TTC549 (cell line): Measurements from ENCODE around the gene EPAS1.

Source experiments
- FAIRE-seq: peaks from 2 replicates; lab custom pipeline; 2012; peaks lifted over from hg19 to GRCh38; lab: Jason Lieb, UNC

EPAS1 gene

GRCh38 chr2:46365913-46366667 lies 68.9 kb downstream of the EPAS1 start:
- FAIRE-seq = peak; percentile 33

GRCh38 chr2:46366668-46367052 lies 69.5 kb downstream of the EPAS1 start:
- FAIRE-seq = no peak

- FAIRE-seq = no peak
Observed at GRCh38 chr2:46367286-46367685, 70.1 kb downstream of the EPAS1 start.

DNA sequence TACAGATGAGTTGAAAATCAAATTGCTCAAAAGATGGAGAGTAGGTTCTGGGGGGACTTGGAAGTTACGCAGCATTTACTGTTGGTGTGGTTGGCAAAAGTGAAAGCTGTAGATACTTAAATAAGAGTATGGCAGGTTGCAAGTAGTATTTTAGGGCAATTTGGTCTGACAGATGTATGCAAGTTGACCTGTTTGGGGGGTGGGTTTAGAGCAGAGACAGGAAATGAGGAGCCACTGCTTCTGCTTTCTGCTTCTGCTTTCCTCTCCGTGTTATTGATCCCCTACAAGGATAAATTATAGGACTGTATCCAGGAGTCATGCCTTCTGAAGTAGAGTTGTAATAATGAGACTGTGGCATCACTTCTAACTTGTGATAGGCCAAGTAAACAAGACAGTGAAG lies 71.2 kb downstream of the EPAS1 start:
- FAIRE-seq = no peak

DNA sequence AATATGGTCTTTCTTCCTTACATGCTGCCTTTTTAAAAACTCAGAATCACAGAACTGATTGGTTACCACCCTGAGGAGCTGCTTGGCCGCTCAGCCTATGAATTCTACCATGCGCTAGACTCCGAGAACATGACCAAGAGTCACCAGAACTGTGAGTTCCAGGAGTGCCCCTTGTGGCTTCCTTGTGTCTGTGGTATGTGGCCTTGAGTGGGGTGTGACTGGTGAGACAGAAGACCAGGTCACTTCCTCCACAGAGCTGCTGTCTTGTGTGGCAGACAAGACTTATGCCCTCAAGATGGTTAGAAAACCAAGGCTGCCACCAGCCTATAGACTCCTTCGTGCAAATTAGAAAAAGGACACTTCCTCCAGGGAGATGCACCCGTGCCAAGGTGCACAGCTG lies 72.6 kb downstream of the EPAS1 start:
- no peak for FAIRE-seq

- FAIRE-seq = no peak
Observed at GRCh38 chr2:46371854-46372253, 74.6 kb downstream of the EPAS1 start.

- no peak for FAIRE-seq
Observed at GRCh38 chr2:46372475-46372874, 75.3 kb downstream of the EPAS1 start.

DNA sequence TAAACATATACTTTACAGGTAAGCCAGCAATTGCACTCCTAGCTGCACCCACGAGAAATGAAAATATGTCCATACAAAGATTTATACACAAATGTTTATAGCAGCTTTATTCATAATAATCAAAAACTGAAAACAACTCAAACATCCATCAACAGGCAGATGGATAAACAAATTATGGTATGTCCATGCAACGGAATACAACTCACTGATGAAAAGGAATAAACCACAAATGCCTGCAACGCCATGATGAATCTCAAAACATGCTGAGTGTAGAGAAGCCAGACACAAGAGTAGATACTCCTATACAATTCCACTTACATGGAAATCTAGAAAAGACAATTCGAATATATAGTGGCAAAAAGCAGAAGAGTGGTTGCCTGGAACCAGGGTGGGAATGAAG lies 76.0 kb downstream of the EPAS1 start:
- FAIRE-seq = no peak

GRCh38 chr2:46375566-46376125 lies 78.4 kb downstream of the EPAS1 start:
- FAIRE-seq = no peak

GRCh38 chr2:46376586-46376985 lies 79.4 kb downstream of the EPAS1 start:
- no peak for FAIRE-seq

DNA sequence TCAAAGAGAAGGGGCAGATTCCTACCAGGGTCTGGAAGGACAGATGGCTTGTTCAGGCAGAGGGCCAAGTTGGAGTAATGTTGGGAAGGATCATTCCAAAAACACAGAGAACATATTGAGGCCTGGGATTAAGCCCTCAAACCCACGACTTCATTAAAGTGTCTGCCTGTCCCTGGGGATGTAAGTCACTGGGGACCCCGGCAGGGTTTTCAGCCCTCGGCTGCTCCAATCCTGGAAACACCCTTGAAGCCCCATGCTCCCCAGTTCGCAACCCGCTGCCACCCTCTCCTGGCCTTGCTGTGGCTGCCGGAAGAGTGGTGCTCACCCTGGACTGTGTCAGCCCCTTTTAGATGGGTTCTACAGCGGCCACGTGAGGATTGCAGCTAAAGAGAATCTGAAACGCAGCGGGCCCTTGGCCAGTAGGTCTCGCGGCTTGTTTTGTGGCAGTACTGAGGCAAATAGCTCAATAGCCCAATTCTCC lies 79.9 kb downstream of the EPAS1 start:
- FAIRE-seq = no peak

DNA sequence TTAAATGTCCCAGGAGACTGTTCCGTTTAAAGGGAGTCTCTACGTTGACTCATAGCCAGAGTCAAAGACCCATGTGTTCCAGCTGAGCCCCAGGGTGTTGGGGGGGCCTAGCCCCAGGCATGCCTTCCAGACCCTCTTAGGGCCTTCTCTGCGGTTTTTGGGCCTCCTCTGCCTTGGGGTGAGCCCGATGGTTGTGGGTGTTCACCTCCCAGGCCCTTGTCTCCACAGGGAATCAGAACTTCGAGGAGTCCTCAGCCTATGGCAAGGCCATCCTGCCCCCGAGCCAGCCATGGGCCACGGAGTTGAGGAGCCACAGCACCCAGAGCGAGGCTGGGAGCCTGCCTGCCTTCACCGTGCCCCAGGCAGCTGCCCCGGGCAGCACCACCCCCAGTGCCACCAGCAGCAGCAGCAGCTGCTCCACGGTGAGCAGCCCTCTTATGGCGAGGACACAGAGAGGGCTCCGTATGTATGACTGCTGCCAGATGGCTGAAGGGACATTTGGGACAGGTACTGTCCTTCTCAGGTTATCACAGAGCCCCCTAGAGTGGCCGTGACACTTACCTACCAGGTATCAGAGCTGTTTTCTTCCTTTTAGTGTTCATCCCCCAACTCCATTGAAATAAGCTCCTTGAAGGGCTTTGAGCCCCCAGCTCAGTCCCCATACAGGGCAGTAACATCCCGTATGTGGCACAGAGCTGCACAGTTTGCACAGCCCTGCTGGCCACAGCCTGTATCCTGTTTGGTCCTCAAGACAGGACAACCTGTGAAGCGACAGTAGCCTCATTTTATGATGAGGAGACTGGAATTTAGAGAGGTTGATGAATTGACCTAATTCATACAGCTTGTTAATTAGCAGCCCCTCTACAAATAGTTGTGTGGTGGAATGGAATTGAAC lies 80.7 kb downstream of the EPAS1 start:
- FAIRE-seq = no peak

DNA sequence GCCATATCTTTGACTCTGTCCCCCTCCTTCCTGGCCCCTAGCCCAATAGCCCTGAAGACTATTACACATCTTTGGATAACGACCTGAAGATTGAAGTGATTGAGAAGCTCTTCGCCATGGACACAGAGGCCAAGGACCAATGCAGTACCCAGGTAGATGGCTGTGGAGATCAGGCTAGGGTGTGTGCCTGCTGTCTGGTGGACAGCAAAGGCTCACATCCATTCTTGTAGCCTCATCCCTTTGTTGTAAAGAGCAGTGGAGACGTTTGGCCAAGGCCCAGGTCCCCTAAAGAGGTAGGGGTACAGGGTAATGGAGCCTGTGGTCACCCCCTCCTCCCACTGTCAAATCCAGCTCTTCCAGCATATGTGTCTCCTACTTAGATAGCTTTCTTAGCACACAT lies 81.4 kb downstream of the EPAS1 start:
- no peak for FAIRE-seq

DNA sequence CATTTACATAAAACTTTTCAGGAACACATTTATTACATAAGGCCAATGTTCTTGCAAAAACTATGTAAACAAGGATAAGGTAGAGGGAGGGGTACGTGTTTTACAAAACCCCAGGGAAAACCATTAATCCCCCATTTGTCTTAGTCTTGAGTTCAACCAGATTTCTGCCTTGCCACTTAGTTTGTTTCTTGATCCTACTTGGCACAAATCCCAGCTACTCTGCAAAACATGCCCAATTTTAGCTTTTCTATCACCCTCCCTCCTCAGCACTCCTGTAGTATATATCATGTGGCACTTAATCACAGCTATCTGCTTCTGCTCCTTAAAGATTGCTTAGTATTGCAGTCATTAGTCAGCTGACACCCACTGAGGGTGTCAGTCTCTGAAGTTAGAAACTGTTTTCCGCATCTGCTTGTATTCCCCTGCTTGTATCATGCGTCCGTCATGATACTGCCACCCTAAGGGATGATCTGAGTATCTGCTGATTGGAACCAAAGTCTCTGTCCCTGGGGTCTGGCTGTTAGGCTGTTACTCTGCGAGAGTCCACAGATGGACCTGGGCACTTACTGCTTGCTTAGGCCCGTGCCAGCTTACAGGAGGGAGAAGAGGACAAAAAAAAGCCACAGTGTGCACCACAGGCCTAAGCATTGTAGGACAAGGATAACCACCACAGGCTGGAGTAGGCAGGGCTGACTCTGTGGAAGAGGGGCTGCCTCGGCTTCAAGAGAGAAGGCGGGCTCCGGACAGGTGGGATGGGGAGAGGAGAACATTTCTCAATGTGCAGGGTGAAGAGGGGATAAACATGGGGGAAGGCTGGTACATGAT lies 82.2 kb downstream of the EPAS1 start:
- no peak for FAIRE-seq

DNA sequence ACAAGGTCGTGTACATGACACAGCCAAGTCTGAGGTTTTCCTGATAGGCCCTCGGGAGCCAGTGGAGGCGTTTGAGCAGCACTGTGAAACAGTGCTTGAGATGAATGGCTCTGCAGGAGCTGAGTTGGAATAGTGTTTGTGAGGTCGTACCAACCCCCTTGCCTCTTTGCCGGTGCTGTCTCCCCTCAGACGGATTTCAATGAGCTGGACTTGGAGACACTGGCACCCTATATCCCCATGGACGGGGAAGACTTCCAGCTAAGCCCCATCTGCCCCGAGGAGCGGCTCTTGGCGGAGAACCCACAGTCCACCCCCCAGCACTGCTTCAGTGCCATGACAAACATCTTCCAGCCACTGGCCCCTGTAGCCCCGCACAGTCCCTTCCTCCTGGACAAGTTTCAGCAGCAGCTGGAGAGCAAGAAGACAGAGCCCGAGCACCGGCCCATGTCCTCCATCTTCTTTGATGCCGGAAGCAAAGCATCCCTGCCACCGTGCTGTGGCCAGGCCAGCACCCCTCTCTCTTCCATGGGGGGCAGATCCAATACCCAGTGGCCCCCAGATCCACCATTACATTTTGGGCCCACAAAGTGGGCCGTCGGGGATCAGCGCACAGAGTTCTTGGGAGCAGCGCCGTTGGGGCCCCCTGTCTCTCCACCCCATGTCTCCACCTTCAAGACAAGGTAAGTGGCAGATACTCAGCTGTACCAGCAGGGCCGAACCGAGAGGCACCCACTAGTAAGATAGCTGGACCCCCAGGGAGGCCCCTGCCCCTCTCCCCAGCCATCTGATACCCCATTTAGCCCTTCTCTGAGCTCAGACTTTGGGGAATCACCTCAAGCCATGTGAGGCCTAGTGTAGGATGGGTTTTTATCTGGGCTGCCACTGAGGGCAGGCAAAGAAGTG lies 83.1 kb downstream of the EPAS1 start:
- no peak for FAIRE-seq

- FAIRE-seq = no peak
Observed at GRCh38 chr2:46381263-46381849, 84.1 kb downstream of the EPAS1 start.

- no peak for FAIRE-seq
Observed at GRCh38 chr2:46381871-46382270, 84.7 kb downstream of the EPAS1 start.

- no peak for FAIRE-seq
Observed at GRCh38 chr2:46382331-46383112, 85.3 kb downstream of the EPAS1 start.

DNA sequence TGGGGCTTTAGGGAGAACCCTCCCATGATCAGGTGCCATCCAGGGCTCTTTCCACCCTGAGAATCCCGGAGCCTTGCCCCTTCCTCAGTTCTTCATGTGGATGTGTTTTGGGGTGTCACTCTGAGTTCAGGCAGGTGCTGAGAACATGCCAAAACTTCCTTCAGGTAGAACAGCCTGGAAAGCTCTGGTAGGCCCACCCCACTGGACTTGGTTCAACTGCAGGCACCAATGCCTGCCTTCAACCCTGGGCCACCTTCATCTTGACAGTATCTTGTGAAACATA lies 85.8 kb downstream of the EPAS1 start:
- FAIRE-seq = no peak

- FAIRE-seq = no peak
Observed at GRCh38 chr2:46383784-46384456, 86.7 kb downstream of the EPAS1 start.
